Measurements from ENCODE around the gene ADAM22.

The ADAM22 gene

DNA sequence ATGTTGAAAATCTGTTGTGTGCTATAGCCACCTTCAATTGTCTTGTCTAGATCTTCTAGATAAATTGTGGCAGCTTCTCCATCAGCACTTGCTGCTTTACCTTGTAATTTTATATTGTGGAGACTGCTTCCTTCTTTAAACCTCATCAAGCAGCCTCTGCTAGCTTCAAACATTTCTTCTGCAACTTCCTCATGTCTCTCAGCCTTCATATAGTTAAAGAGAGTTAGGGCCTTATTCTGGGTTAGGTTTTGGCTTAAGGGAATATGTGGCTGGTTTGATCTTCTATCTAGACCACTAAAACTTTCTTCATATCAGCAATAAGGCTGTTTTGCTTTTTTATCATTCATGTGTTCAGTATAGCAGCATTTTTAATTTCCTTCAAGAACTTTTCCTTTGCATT lies 128.2 kb downstream of the ADAM22 start:
- TF ChIP-seq, protein P1, sequence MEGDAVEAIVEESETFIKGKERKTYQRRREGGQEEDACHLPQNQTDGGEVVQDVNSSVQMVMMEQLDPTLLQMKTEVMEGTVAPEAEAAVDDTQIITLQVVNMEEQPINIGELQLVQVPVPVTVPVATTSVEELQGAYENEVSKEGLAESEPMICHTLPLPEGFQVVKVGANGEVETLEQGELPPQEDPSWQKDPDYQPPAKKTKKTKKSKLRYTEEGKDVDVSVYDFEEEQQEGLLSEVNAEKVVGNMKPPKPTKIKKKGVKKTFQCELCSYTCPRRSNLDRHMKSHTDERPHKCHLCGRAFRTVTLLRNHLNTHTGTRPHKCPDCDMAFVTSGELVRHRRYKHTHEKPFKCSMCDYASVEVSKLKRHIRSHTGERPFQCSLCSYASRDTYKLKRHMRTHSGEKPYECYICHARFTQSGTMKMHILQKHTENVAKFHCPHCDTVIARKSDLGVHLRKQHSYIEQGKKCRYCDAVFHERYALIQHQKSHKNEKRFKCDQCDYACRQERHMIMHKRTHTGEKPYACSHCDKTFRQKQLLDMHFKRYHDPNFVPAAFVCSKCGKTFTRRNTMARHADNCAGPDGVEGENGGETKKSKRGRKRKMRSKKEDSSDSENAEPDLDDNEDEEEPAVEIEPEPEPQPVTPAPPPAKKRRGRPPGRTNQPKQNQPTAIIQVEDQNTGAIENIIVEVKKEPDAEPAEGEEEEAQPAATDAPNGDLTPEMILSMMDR (IDR thresholded peaks at IDR 0.05; ENCODE audit: extremely low read depth, missing control alignments), result no peak
- DNase-seq (ENCODE audit: low spot score), result no peak

DNA sequence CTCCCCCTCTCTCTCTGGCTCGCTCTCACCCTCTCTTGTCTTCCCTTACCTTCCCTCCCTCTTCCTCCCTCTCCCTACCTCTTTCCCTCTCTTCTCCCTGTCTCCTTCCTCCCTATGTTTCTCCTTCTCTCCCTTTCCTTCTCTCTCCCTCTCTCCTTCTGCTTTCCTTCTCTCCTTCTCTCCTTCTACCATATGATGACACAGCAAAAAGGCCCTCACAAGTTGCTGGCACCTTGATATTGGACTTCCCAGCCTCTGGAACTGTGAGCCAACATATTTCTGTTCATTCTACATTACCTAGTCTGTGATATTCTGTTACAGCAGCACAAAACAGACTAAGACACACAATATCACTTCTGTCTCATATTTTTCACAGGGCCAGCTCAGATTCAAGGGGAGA lies 135.0 kb downstream of the ADAM22 start:
- TF ChIP-seq, protein P1 (IDR thresholded peaks at IDR 0.05; ENCODE audit: extremely low read depth, missing control alignments), result no peak
- no peak for DNase-seq (ENCODE audit: low spot score)

DNA sequence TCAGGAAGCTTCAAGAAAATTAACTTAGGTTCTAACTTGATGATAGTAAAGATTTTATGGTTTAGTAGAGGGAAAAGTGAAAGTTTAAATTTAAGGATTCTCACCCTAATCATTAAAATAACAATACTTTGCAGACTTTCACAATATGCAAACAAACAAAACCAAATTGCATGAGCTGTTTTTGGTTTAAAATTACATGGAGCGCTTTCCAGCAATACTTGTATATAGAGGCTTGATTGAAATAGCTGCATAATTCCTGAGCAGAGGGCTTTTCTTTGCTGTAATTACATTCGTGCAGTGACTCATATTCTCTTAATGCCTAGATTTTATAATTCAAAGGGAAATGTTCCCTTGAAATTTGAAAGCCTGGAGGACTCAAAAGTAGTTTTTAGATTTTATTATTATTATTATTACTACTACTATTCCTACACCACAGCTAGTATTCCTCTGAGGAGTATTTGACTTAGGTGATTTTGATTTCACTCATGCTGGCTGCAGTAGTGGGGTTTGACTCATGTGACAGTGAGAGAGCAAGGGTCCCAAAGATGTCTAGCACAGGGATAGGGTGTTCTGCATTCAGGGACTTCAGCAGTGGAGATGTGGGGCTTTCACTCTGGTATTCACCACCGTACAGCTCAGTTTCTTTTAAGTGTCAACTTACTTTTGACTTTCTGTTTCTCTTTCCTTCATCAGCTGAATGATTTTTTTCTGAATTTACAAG lies 138.1 kb downstream of the ADAM22 start:
- TF ChIP-seq, protein P1 (IDR thresholded peaks at IDR 0.05; ENCODE audit: extremely low read depth, missing control alignments), result no peak
- DNase-seq (ENCODE audit: low spot score), result peak; percentile 30

DNA sequence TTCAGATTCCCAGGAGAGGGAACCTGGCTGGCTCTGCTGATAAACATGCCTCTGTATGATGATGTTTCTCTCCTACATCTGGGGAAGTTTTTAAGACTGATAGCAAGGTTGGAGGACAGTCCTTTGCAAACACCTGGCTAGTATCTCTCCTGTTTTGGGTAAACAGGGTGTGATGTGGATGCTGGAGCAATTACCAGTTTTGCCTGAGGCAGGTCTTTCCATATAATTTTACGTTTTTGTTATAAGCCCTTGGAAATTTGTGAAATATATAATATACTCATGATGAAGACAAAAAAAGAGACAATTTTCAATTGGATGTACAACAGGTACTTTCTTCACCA lies 138.6 kb downstream of the ADAM22 start:
- no peak for DNase-seq (ENCODE audit: low spot score)

DNA sequence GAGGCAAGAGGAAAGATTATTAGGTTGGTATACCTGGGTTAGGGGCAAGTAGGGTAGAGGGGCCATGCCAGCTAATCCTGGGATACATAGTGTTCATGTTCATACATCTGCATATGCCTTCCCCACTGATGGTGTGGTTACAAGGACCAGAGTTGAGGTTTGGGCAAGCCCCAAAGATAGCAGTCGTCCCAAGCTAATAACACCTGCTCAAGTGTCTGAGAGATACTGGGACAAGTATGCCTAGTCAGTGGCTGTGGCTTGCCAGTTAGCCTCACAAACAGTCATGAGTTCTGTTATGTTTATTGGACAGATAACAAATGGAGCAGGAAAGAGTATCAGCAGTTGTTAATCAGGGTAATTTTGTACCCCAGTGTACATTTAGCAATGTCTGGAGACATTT lies 139.6 kb downstream of the ADAM22 start:
- no peak for DNase-seq (ENCODE audit: low spot score)
- TF ChIP-seq, protein P1 (IDR thresholded peaks at IDR 0.05; ENCODE audit: extremely low read depth, missing control alignments), result no peak

More for the DNA sequence above, 138.6 kb downstream of the ADAM22 start:
- TF ChIP-seq, protein P1 (IDR thresholded peaks at IDR 0.05; ENCODE audit: extremely low read depth, missing control alignments), result no peak

DNA sequence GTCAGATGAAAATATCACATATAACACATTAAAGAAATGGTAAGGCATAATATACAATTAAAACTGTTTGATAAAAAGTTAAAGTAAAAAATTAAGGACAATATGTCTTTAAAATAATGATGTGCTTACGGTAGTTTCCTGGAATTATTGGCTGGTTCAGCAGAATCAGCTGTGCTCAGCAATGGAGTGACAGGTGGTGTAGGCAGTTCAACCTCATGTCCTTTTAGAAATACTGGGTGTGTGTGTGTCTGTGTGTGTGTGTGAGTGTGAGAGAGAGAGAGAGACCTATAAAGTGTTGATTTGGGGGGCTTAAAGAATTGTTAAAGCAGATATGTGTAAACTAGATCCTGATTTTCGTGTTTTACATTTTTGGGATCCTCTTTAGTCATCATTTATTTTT lies 141.2 kb downstream of the ADAM22 start:
- TF ChIP-seq, protein P1 (IDR thresholded peaks at IDR 0.05; ENCODE audit: extremely low read depth, missing control alignments), result no peak
- no peak for DNase-seq (ENCODE audit: low spot score)

DNA sequence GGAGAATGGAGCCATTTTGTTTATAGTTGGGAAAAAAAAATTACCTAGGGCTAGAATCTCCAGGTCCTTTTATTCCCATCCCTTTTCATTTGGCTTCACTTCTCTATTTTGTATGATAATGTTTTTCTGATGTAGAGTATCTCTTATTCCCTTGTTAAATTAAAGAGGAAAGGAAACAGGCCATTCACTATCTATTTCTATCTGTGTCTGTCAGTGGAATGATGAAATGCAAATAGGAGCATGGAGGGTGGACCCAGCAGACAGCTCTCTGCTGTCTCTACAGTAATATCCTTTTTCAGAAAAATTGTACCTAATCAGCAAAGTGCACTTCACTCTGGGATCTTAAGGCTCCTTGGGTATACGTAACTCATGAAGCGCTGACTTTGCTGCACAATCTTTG lies 149.8 kb downstream of the ADAM22 start:
- TF ChIP-seq, protein P1 (IDR thresholded peaks at IDR 0.05; ENCODE audit: extremely low read depth, missing control alignments), result no peak

More for the DNA sequence above, 149.8 kb downstream of the ADAM22 start:
- no peak for DNase-seq (ENCODE audit: low spot score)
